ENCODE measurements around the gene ZNF467. TPM values are rescaled to one million over a fixed set of nuclear protein-coding genes. Genes with fewer than 3 reads are reported as not detected.

The ZNF467 gene
- total RNA-seq, 1 donor from 2014 or later, result 0.17 TPM

- H3K4me1 ChIP-seq, result peaks cover 18% of the 10 kb centered on the region
- H4K20me1 ChIP-seq (ENCODE audit: low read depth), result peaks cover 19% of the 10 kb centered on the region
- H3K27me3 Mint-ChIP-seq (ENCODE audit: insufficient read depth, low read depth), result peaks cover 45% of the 10 kb centered on the region
- H3K4me3 Mint-ChIP-seq, result no peak overlapping the region
- peaks cover 6% of the 10 kb centered on the region for H3F3A ChIP-seq (ENCODE audit: low read depth)
- H3K4me1 Mint-ChIP-seq, result peaks cover 23% of the 10 kb centered on the region
- peaks cover 97% of the 10 kb centered on the region for H3K27me3 ChIP-seq
- peaks cover 2% of the 10 kb centered on the region for H3K36me3 Mint-ChIP-seq
- no peak for TF ChIP-seq CTCF (IDR thresholded peaks at IDR 0.05)
- TF ChIP-seq EZH2phosphoT487 (IDR thresholded peaks at IDR 0.05), result no peak
- TF ChIP-seq EZH2 (IDR thresholded peaks at IDR 0.05), result no peak
- H3K9me3 ChIP-seq (ENCODE audit: low read depth), result no peaks in the 10 kb centered on the region
- no peak overlapping the region for H3K27ac ChIP-seq
- H3K27ac Mint-ChIP-seq, result no peak overlapping the region
- no peaks in the 10 kb centered on the region for H3K9me3 Mint-ChIP-seq
- H3K4me2 ChIP-seq, result no peak overlapping the region
- H3K36me3 ChIP-seq, result no peaks in the 10 kb centered on the region
- no peak overlapping the region for H2AFZ ChIP-seq (replicated peaks)
- H3K4me3 ChIP-seq, result no peak overlapping the region
- no peak overlapping the region for H3K9ac ChIP-seq
- no peak for DNase-seq (ENCODE audit: low spot score)
- H3K79me2 ChIP-seq (ENCODE audit: low read depth), result no peaks in the 10 kb centered on the region
Observed at GRCh38 chr7:149762089-149762488, 11.3 kb downstream of the ZNF467 start.

- peaks cover 13% of the 10 kb centered on the region for H4K20me1 ChIP-seq (ENCODE audit: low read depth)
- Mint-ChIP-seq H3K36me3 (peaks cover 2% of the 10 kb centered on the region), H3K27ac (no peak overlapping the region), H3K9me3 (peaks cover 5% of the 10 kb centered on the region), H3K4me3 (no peak overlapping the region), H3K4me1 (peaks cover 19% of the 10 kb centered on the region), H3K27me3 (ENCODE audit: insufficient read depth, low read depth) (peaks cover 37% of the 10 kb centered on the region)
- no peak overlapping the region for H3K9ac ChIP-seq
- no peak overlapping the region for H3K4me2 ChIP-seq
- DNase-seq (ENCODE audit: low spot score), result no peak
- H2AFZ ChIP-seq (replicated peaks), result no peak overlapping the region
- TF ChIP-seq EZH2 (IDR thresholded peaks at IDR 0.05) (no peak), EZH2phosphoT487 (IDR thresholded peaks at IDR 0.05) (no peak)
- no peaks in the 10 kb centered on the region for H3K79me2 ChIP-seq (ENCODE audit: low read depth)
- H3K4me1 ChIP-seq, result peaks cover 18% of the 10 kb centered on the region
- H3K4me3 ChIP-seq, result no peak overlapping the region
- no peaks in the 10 kb centered on the region for H3K36me3 ChIP-seq
- H3K9me3 ChIP-seq (ENCODE audit: low read depth), result no peaks in the 10 kb centered on the region
- H3F3A ChIP-seq (ENCODE audit: low read depth), result peaks cover 6% of the 10 kb centered on the region
- peaks cover 94% of the 10 kb centered on the region for H3K27me3 ChIP-seq
- no peak overlapping the region for H3K27ac ChIP-seq
Observed at GRCh38 chr7:149761307-149761706, 12.1 kb downstream of the ZNF467 start.

GRCh38 chr7:149760538-149760937 is 12.8 kb downstream of the ZNF467 start:
- H3K36me3 Mint-ChIP-seq, result no peaks in the 10 kb centered on the region
- H3K4me1 Mint-ChIP-seq, result peaks cover 15% of the 10 kb centered on the region
- H3K27me3 ChIP-seq, result peaks cover 87% of the 10 kb centered on the region

More at GRCh38 chr7:149760538-149760937, 12.8 kb downstream of the ZNF467 start:
- Histone ChIP-seq H4K20me1 (ENCODE audit: low read depth) (peaks cover 6% of the 10 kb centered on the region), H3K27ac (no peak overlapping the region), H3K79me2 (ENCODE audit: low read depth) (no peaks in the 10 kb centered on the region), H3K9ac (no peak overlapping the region), H3K4me2 (no peak overlapping the region), H3F3A (ENCODE audit: low read depth) (no peaks in the 10 kb centered on the region), H3K36me3 (no peaks in the 10 kb centered on the region), H3K4me1 (peaks cover 11% of the 10 kb centered on the region), H2AFZ (replicated peaks) (no peak overlapping the region), H3K4me3 (no peak overlapping the region), H3K9me3 (ENCODE audit: low read depth) (no peaks in the 10 kb centered on the region)
- DNase-seq (ENCODE audit: low spot score), result no peak
- Mint-ChIP-seq H3K27me3 (ENCODE audit: insufficient read depth, low read depth) (peaks cover 32% of the 10 kb centered on the region), H3K4me3 (no peak overlapping the region), H3K9me3 (peaks cover 5% of the 10 kb centered on the region), H3K27ac (no peak overlapping the region)
- TF ChIP-seq EZH2phosphoT487 (IDR thresholded peaks at IDR 0.05) (no peak), EZH2 (IDR thresholded peaks at IDR 0.05) (no peak), CTCF (IDR thresholded peaks at IDR 0.05) (no peak)
